HG02610 (cell line): ENCODE measurements around the gene GBF1.
"Not testable (repeated sequence)": the region's sequence is repeated elsewhere in the genome, so short reads cannot be mapped to it uniquely, and the experiment has no call there.

Experiments
- ATAC-seq: cut with Tn5 transposase; IDR thresholded peaks from one replicate; pipeline ENCODE4 v1.9.1; 2021; ENCODE audit warnings: mild to moderate bottlenecking, moderate library complexity; ENCODE audit not compliant: unreplicated experiment

Gene GBF1

GRCh38 chr10:102300278-102300843 lies 55.0 kb downstream of the GBF1 start:
- ATAC-seq: no peak

DNA sequence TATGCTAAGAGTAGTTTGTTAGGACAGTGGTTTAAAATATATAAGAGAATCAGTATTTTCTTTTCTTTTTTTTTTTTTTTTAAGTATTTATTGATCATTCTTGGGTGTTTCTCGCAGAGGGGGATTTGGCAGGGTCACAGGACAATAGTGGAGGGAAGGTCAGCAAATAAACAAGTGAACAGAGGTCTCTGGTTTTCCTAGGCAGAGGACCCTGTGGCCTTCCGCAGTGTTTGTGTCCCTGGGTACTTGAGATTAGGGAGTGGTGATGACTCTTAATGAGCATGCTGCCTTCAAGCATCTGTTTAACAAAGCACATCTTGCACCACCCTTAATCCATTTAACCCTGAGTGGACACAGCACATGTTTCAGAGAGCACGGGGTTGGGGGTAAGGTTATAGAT lies 55.6 kb downstream of the GBF1 start:
- ATAC-seq: not testable (repeated sequence)

- ATAC-seq: not testable (repeated sequence)
Observed at GRCh38 chr10:102301332-102301731, 56.0 kb downstream of the GBF1 start.

- no peak for ATAC-seq
Observed at GRCh38 chr10:102302611-102303010, 57.3 kb downstream of the GBF1 start.

GRCh38 chr10:102306006-102306405 lies 60.7 kb downstream of the GBF1 start:
- ATAC-seq: no peak

GRCh38 chr10:102306710-102307109 lies 61.4 kb downstream of the GBF1 start:
- ATAC-seq: no peak

GRCh38 chr10:102308318-102308717 lies 63.0 kb downstream of the GBF1 start:
- not testable (repeated sequence) for ATAC-seq

DNA sequence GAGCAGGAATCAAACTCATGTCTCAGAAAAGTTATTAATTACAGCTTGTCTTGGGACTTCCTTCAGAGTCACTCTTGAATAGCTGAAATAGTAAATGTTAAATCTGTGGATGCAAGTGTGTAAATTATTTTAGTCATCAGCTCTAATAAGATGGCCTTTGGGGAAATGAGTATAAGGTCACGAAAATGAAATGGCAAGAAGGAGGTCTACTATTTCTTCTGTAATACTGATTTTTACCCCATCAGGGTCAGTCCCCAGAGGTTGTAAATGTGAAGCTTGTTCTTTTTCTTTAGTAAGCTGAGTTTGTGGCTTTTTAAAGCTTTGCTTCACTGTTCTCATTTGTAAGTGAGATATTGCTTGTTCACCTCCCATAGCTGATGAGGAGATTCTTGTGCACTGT lies 63.9 kb downstream of the GBF1 start:
- no peak for ATAC-seq

DNA sequence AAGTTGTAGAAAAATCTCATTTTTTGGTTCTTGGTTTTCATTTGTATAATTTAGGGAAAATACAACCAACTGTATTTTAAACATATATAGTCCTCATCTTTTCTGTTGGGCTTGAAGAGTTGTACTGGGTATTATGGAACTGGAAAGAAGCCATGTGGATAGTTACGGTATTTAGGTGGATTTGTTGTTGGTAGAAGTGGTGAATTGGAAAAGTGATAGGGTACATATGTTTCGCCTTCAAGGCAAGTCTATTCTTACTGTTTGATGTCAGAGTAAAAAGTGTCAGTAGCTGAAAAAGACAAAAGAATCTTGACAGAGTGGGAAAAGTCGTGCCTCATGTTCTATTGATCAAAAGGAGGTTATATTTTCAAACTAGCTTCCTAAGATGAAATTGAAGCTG lies 64.6 kb downstream of the GBF1 start:
- ATAC-seq: no peak

DNA sequence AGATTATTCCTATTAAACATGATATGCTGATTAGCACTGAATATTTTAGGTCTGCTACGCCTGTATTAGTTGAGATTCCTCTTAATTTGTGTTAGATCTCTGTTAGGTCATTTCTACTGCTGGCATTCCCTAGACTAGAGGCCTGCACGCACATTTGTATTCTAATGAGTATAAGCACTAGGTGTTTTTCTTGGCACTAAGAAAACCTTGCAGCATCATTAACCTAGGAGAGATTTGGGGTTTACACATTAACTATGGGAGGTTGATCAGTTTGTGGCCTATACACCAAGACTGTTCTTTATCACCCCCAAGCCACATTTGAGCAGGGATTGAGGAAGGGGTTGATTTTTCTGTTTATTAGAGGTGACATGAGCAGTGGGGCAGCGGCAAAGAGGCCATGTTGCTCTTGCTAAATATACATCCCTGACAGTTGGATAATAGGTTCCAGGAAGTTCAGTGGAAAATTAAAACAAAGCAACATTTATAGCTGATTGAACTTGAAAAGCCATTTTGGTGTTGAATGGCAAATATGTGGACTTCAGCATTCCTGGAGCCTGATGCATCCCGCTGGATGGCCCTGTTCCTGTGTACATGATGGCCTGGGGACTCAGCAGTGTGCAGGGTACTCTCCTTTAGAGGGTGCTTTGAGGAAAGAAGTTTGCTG lies 65.2 kb downstream of the GBF1 start:
- ATAC-seq: no peak

DNA sequence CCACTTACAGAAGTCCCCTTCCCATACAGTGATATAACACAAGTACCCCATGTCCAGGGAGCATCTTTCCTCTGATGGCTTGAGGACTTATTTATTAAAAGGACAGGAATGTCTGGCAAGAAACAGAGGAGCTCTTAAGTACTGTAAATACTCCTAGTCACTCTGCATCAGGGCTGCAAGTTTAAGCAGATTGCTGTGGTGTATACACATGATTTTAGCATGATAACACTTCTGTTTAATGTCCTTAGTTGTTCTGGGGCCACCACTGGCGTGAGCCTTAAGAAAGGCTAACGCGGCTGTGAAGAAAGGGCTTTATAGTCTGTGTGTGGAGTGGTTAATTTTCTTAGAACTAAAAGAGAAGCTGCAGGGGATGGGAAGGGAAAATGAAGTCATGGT lies 65.7 kb downstream of the GBF1 start:
- no peak for ATAC-seq

GRCh38 chr10:102312683-102313082 lies 67.4 kb downstream of the GBF1 start:
- ATAC-seq: no peak

- ATAC-seq: no peak
Observed at GRCh38 chr10:102313221-102313896, 68.0 kb downstream of the GBF1 start.

GRCh38 chr10:102314801-102315200 lies 69.5 kb downstream of the GBF1 start:
- no peak for ATAC-seq

DNA sequence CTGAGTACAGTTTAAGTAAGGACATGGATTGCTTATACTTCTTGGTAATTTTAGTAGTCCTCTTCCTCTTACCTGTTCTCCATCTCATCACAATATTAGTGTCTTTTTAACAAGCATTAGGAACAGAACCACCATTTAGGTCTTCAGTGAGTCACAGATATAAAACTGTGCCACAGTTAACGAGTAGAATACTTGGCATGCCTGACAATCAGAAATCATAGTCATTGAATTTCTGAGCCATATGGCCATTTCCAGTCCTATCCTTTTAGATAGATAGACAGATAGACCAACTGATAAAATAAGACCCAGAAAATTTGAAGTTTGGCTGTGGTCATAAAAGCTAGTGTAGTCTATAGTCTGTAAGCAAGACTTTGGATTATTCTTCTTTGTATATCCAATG lies 71.1 kb downstream of the GBF1 start:
- ATAC-seq: no peak

DNA sequence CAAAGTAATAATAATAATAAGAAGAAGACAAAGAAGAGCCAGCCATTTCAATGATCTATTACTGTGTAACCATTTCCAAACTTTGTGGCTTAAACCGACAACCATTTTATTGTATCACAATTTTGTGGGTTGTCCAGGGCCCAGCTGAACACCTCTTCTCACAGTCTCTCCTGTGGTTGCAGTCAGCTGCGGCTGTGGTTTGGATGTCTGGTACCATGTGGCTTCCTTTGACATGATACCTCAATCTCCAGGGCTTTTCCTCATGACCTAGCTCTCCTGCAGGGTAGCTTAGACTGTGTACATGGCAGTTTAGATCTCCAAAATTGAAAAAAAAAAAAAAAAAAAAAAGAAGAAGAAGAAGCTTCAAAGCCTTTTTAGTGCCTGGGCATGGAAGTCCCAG lies 77.6 kb downstream of the GBF1 start:
- ATAC-seq: peak; percentile 55

DNA sequence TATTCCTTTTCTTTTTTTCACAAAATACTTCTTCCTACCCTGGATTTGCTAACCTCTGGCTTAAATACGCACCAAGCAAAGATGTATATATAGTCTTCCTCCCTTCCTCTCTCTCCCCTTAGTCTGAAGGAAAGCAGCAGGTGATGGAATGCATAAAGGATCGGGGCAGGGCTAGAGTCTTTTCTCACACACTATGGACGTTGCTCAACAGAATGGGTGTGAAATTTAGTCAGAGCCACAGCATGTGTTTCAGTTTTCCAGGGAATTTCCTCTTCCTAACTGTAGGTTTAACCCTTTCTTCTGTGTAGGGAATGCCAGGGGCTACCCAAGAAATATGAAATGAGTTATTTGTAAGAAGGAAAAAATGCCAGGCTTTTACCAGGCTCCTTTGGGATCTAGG lies 78.7 kb downstream of the GBF1 start:
- ATAC-seq: no peak

DNA sequence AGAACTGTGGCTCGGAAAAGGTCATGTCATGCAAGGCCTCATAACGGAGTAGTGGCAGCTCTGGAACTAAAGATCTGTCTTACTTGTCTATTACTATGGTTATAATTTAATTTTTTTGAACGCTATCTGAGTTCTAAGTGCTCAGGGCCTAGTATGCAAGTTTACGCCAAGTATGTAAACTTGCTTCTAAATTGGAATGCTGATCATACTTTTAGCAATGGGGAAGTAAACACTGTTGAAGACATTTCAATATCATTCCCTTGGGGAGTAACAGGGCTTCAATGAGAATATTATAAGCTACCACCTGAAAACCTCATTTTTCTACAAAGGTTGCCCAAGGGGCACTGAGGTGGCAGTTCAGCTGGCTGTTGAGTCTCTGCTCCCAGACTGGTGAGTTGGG lies 80.7 kb downstream of the GBF1 start:
- no peak for ATAC-seq

DNA sequence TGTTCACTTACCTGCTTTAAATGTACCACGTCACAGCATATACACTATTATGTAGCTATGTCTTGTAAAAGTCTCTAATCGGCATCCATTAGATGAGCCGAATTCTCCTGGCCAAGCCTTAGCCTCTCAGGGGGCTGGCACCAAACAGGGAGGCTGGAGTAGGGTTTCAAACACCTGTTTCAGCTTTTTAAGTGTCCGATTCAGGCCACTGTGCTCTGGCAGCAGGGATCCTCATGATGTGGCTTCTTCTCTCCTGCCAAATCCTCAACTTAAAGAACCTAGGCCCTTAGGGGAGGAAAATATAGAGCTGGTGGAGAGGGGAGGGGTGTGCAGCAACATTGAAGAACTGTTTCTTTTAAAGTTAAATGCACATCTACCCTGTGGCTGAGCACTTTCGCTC lies 81.7 kb downstream of the GBF1 start:
- no peak for ATAC-seq

- no peak for ATAC-seq
Observed at GRCh38 chr10:102327641-102328040, 82.3 kb downstream of the GBF1 start.

DNA sequence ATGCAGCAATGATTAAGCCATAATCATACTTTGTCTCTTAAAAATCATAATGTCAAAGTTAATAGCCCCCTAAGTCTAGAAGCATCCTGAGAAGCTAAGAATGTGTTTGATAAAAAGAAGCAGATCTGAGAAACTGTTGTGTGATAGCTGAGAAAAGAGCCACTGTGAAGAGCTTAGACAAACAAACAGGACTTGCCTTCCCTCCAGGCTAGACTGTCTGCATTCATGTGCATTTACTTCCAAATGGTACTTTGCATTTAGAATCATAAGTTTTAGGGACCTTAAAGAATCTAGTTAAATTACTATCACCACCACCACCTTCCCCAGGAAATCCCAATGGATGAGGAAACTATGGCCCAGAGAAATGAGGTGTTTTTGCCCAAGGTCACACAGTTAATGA lies 87.4 kb downstream of the GBF1 start:
- no peak for ATAC-seq

DNA sequence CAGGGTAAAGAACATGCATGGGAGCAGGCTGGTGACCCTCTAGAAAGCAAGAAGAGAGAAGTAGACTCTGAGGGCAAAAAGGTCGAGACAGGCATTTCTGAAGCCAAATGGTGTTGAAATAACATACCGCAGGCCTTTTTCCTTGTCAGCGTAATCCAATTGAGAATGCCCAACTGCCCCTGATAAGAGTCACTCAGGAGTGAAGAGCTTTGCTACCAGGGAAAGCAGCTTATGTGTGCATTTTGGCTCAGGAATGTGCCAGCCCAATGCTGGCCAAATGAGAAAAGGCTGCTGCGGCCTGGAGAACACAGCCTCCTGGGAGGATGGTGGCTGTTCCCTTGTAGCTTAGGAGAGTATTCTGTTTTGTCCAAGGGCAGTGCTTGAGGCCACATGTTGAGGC lies 88.8 kb downstream of the GBF1 start:
- no peak for ATAC-seq
